Breast epithelium (tissue), 3 donors: ENCODE data around the gene LDLRAP1.

ENCODE experiments used
- CTCF ChIP-seq, 3 donors: fragments of 450-650 bp; IDR thresholded peaks; one replicate each; pipeline ENCODE4 v1.5.1; 2016 to 2017; ENCODE audit warnings: antibody characterized with exemption in 3 of 3, mild to moderate bottlenecking in 3 of 3, moderate library complexity in 3 of 3
- POLR2A ChIP-seq: fragments of 450-650 bp; IDR thresholded peaks from one replicate; pipeline ENCODE4 v1.6.1; 2016; ENCODE audit warnings: antibody characterized with exemption, mild to moderate bottlenecking, moderate library complexity

DNA sequence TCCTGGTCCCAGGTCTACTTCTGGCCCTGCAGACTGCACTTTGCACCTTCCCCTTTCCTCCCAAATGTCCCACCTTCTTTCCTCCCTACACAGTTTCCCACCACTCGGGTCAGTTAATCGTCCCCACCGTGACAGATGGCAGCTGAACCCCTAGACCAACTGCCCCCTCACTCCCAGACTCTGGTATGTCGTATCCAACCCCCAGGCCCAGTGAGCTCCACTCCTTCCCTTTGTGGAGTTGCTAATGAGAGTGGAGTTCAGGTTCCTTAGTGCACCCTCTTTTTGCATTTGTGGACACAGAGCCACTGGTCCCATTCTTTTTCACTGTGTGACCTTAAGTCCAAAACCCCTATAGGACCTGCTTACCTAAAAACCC, 75.0 kb downstream of the LDLRAP1 start:
- TF ChIP-seq CTCF (IDR thresholded peaks at IDR 0.05) (no peak), POLR2A (no peak)
